Endothelial cell of umbilical vein (primary cell): ENCODE results near the gene POC5. TPM values are rescaled to one million over a fixed set of nuclear protein-coding genes. Genes with fewer than 3 reads are reported as not detected.

ENCODE experiments used
- BruUV-seq: library from RNA; stranded (reverse); fragments of 400-500 nt; replicated peaks from 2 replicates; lab custom pipeline; 2021; lab: Mats Ljungman, UMichigan
- CTCF ChIA-PET: fragments of 300-600, 350-600 bp; sonication (Branson Sonifier 250); formaldehyde crosslinking; loops from one replicate; lab custom pipeline; 2021; ENCODE audit warnings: antibody characterized with exemption, inconsistent platforms; lab: Charles Lee
- POLR2A ChIA-PET: fragments of 300-600, 350-600 bp; sonication (Branson Sonifier 250); formaldehyde crosslinking; loops from one replicate; lab custom pipeline; 2021; ENCODE audit warnings: antibody characterized with exemption, inconsistent platforms; lab: Charles Lee
- DNase-seq: peaks from one replicate; pipeline ENCODE4 v3.0.0-alpha.2; 2011; ENCODE audit warnings: low read depth, low spot score
- FAIRE-seq: peaks from 2 replicates; lab custom pipeline; 2011; peaks lifted over from hg19 to GRCh38; lab: Jason Lieb, UNC
- H2AFZ ChIP-seq: 2 replicates; pipeline ENCODE4 v1.6.0; 2012; ENCODE audit warnings: low read depth, low read length, control low read depth, inconsistent platforms
- H3K27ac ChIP-seq: 2 replicates; pipeline ENCODE4 v1.5.1; 2011; ENCODE audit warnings: low read depth, mild to moderate bottlenecking, control low read depth, low read length, moderate library complexity; ENCODE audit not compliant: insufficient read depth
- H3K27me3 ChIP-seq, 2 experiments: 2 replicates each; pipeline versions ENCODE4 v1.6.0 to v1.6.1; 2011; ENCODE audit warnings: low read length in 2 of 2, mixed read lengths in 1 of 2; ENCODE audit not compliant: control insufficient read depth in 2 of 2, insufficient read depth in 2 of 2
- H3K36me3 ChIP-seq, 2 experiments: 2 replicates in 1 of 2; 3 replicates in 1 of 2; pipeline ENCODE4 v1.5.1; 2011; ENCODE audit warnings: low read length in 2 of 2, mild to moderate bottlenecking in 1 of 2, moderate library complexity in 1 of 2; ENCODE audit not compliant: control insufficient read depth in 2 of 2, insufficient read depth in 2 of 2; ENCODE audit errors: extremely low read depth in 1 of 2
- H3K4me1 ChIP-seq: 3 replicates; pipeline ENCODE4 v1.5.1; 2011; ENCODE audit warnings: mild to moderate bottlenecking, low read length; ENCODE audit not compliant: control insufficient read depth, insufficient read depth; ENCODE audit errors: extremely low read depth
- H3K4me2 ChIP-seq: 2 replicates; pipeline ENCODE4 v1.6.1; 2011; ENCODE audit warnings: low read length, control low read depth, mixed read lengths; ENCODE audit not compliant: insufficient read depth
- H3K4me3 ChIP-seq, 3 experiments: fragments of 200-600 bp in 1 of 3; sonication (generic), shearing (Covaris generic) in 1 of 3; replicated peaks in 1 of 3; 2 replicates each; pipeline ENCODE4 v1.5.1; 2011 to 2016; ENCODE audit warnings: control low read depth in 3 of 3, low read length in 3 of 3, mild to moderate bottlenecking in 2 of 3, inconsistent platforms in 1 of 3, low read depth in 1 of 3, moderate library complexity in 1 of 3; ENCODE audit not compliant: insufficient read depth in 1 of 3
- H3K79me2 ChIP-seq: 2 replicates; pipeline ENCODE4 v1.6.0; 2012; ENCODE audit warnings: low read length, inconsistent platforms; ENCODE audit not compliant: control insufficient read depth, insufficient read depth
- H3K9ac ChIP-seq: replicated peaks from 2 replicates; pipeline ENCODE3; 2011; ENCODE audit warnings: low read length, control low read depth; ENCODE audit not compliant: insufficient read depth; ENCODE audit errors: extremely low read depth
- H3K9me1 ChIP-seq: replicated peaks from 3 replicates; pipeline ENCODE4 v1.6.0; 2011; ENCODE audit warnings: mild to moderate bottlenecking, low read length; ENCODE audit not compliant: control insufficient read depth, insufficient read depth; ENCODE audit errors: extremely low read depth
- H3K9me3 ChIP-seq: replicated peaks from 2 replicates; pipeline ENCODE4 v1.5.1; 2012; ENCODE audit warnings: low read length, inconsistent platforms; ENCODE audit not compliant: control insufficient read depth, insufficient read depth
- H4K20me1 ChIP-seq: replicated peaks from 2 replicates; pipeline ENCODE3; 2011; ENCODE audit warnings: mild to moderate bottlenecking, low read length; ENCODE audit not compliant: control insufficient read depth, insufficient read depth; ENCODE audit errors: extremely low read depth
- EZH2 ChIP-seq: IDR thresholded peaks from 2 replicates; pipeline ENCODE4 v1.6.1; 2012; ENCODE audit warnings: borderline replicate concordance, low read depth, mild to moderate bottlenecking, moderate library complexity, low read length, inconsistent platforms; ENCODE audit not compliant: severe bottlenecking
- FOS ChIP-seq: IDR thresholded peaks from 2 replicates; pipeline ENCODE4 v1.6.1; 2011; ENCODE audit warnings: mild to moderate bottlenecking, low read length, moderate library complexity, borderline replicate concordance; ENCODE audit not compliant: insufficient read depth
- GATA2 ChIP-seq: IDR thresholded peaks from 2 replicates; pipeline ENCODE4 v1.7.0; 2011; ENCODE audit warnings: low read depth, mild to moderate bottlenecking, moderate library complexity, mixed read lengths, low read length; ENCODE audit not compliant: insufficient read length, insufficient read depth
- JUN ChIP-seq: IDR thresholded peaks from 2 replicates; pipeline ENCODE4 v1.6.1; 2011; ENCODE audit warnings: borderline replicate concordance, low read depth; ENCODE audit not compliant: insufficient read length, insufficient read depth
- MYC ChIP-seq: IDR thresholded peaks from one replicate; pipeline ENCODE4 v1.6.1; 2011; ENCODE audit warnings: mild to moderate bottlenecking, low read depth, low read length
- POLR2A ChIP-seq: IDR thresholded peaks from 2 replicates; pipeline ENCODE4 v1.6.1; 2012; ENCODE audit warnings: low read depth, mild to moderate bottlenecking, control low read depth, low read length
- POLR2AphosphoS5 ChIP-seq: IDR thresholded peaks from 2 replicates; pipeline ENCODE4 v1.6.1; 2012; ENCODE audit warnings: low read depth, mild to moderate bottlenecking, control low read depth, low read length, moderate library complexity; ENCODE audit not compliant: insufficient read depth
- dilution Hi-C: fragments of 300-500 bp; cut with MboI; formaldehyde crosslinking; loops from one replicate; pipeline ENCODE4 v1.15.0; 2019; ENCODE audit warnings: low sequenced_read_pairs; ENCODE audit not compliant: extremely low pct_ligation_motif_present
- intact Hi-C: fragments of 100-400 bp; cut with micrococcal nuclease; formaldehyde crosslinking; loops from one replicate; pipeline ENCODE4 v1.10.0; 2022
- polyA plus RNA-seq, 4 experiments: library from polyadenylated mRNA; depleted of rRNA in 3 of 4; stranded (reverse) in 3 of 4; unstranded in 1 of 4; fragments of >200 nt; gene quantifications; 2 replicates each; pipeline versions ENCODE4 v1.2.1 to v1.2.3, GENCODE V29; 2011 to 2012; ENCODE audit warnings: missing spikeins in 1 of 4
- total RNA-seq: library from RNA; stranded (reverse); gene quantifications from 2 replicates; pipeline ENCODE4 v1.2.3, GENCODE V29; 2021
- TF ChIP-seq, protein P1 (sequence below), 2 donors: IDR thresholded peaks; 1 replicate in 1 of 2; 2 replicates in 1 of 2; pipeline ENCODE4 v1.5.1; 2011; ENCODE audit warnings: low read length in 2 of 2, mild to moderate bottlenecking in 2 of 2, moderate library complexity in 2 of 2, control low read depth in 1 of 2, inconsistent platforms in 1 of 2, low read depth in 1 of 2; ENCODE audit not compliant: insufficient read depth in 1 of 2; ENCODE audit errors: extremely low read depth in 1 of 2
- TF ChIP-seq, protein P2 (sequence below): IDR thresholded peaks from 2 replicates; pipeline ENCODE4 v1.6.1; 2011; ENCODE audit not compliant: insufficient read depth, insufficient read length

Gene POC5
- total and polyA plus RNA-seq, 2 donors (not counting 3 experiments of a cell fraction or from before 2014, with no cell fraction given) = 8.3 to 15.9 TPM

GRCh38 chr5:75723378-75723777 is 6.1 kb upstream of the POC5 start:
- Histone ChIP-seq H2AFZ (no peak overlapping the region), H3K9me3 (no peaks in the 10 kb centered on the region), H3K27ac (no peak overlapping the region), H3K9me1 (no peaks in the 10 kb centered on the region), H3K79me2 (no peaks in the 10 kb centered on the region), H3K4me1 (no peaks in the 10 kb centered on the region), H3K9ac (no peak overlapping the region), H3K27me3 (peaks cover 15 to 24% of the 10 kb centered on the region in 2 experiments), H3K4me3 (no peak overlapping the region), H3K36me3 (no peaks in the 10 kb centered on the region), H4K20me1 (no peaks in the 10 kb centered on the region), H3K4me2 (no peak overlapping the region)
- POLR2A ChIA-PET = no interaction called here
- no peak for DNase-seq
- FAIRE-seq = no peak
- TF ChIP-seq FOS = no peak
- no peak for TF ChIP-seq EZH2
- TF ChIP-seq, protein P1, sequence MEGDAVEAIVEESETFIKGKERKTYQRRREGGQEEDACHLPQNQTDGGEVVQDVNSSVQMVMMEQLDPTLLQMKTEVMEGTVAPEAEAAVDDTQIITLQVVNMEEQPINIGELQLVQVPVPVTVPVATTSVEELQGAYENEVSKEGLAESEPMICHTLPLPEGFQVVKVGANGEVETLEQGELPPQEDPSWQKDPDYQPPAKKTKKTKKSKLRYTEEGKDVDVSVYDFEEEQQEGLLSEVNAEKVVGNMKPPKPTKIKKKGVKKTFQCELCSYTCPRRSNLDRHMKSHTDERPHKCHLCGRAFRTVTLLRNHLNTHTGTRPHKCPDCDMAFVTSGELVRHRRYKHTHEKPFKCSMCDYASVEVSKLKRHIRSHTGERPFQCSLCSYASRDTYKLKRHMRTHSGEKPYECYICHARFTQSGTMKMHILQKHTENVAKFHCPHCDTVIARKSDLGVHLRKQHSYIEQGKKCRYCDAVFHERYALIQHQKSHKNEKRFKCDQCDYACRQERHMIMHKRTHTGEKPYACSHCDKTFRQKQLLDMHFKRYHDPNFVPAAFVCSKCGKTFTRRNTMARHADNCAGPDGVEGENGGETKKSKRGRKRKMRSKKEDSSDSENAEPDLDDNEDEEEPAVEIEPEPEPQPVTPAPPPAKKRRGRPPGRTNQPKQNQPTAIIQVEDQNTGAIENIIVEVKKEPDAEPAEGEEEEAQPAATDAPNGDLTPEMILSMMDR (IDR thresholded peaks at IDR 0.05; ENCODE audit: extremely low read depth in 1 of 2, insufficient read depth in 1 of 2, low read depth in 1 of 2, low read length in 2 of 2) = no peak
- no peak for TF ChIP-seq POLR2A
- no peak for TF ChIP-seq GATA2
- TF ChIP-seq, protein P2, sequence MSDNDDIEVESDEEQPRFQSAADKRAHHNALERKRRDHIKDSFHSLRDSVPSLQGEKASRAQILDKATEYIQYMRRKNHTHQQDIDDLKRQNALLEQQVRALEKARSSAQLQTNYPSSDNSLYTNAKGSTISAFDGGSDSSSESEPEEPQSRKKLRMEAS = no peak
- TF ChIP-seq POLR2AphosphoS5 = no peak
- no peak for TF ChIP-seq JUN
- no peak for TF ChIP-seq MYC
- CTCF ChIA-PET = no interaction called here
- no TSS peak for BruUV-seq
- dilution Hi-C loops = no loop called here
- intact Hi-C loops = no loop called here
